NCI-H1092 (cell line): Measurements from ENCODE around the gene MLPH.
"Not testable (repeated sequence)": the region's sequence is repeated elsewhere in the genome, so short reads cannot be mapped to it uniquely, and the experiment has no call there.

ENCODE experiments used
- DNase-seq: peaks from one replicate; lab custom pipeline; 2025; lab: John Stamatoyannopoulos, UW

The MLPH gene

DNA sequence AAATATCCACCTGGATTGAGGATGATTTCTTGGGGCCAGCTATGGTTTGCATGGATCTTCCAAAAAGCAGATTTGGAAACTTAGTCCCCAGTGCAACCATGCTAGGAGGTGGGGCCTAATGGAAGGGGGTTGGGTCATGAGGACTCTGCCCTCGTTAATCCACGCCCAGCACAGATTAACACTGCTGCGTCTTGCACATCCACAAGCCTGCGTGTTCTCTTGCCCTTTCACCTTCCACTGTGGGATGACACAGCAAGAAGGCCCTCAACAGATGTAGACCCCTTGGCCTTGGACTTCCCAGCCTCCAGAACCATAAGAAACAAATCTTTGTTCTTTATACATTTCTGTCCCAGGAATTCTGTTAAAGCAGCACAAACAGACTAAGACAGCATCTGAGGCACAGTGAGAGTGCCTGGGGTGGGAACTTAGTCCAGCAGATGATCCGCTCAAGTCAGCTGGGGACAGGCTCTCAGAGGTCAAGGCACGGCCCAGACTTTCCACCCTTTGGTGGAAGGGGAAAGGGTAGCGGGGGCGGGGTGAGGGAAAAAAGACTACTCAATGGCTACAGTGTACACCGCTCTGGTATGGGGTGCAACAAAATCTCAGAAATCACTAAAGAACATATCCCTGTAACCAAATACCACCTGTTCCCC is 101.1 kb downstream of the MLPH start:
- no peak for DNase-seq

DNA sequence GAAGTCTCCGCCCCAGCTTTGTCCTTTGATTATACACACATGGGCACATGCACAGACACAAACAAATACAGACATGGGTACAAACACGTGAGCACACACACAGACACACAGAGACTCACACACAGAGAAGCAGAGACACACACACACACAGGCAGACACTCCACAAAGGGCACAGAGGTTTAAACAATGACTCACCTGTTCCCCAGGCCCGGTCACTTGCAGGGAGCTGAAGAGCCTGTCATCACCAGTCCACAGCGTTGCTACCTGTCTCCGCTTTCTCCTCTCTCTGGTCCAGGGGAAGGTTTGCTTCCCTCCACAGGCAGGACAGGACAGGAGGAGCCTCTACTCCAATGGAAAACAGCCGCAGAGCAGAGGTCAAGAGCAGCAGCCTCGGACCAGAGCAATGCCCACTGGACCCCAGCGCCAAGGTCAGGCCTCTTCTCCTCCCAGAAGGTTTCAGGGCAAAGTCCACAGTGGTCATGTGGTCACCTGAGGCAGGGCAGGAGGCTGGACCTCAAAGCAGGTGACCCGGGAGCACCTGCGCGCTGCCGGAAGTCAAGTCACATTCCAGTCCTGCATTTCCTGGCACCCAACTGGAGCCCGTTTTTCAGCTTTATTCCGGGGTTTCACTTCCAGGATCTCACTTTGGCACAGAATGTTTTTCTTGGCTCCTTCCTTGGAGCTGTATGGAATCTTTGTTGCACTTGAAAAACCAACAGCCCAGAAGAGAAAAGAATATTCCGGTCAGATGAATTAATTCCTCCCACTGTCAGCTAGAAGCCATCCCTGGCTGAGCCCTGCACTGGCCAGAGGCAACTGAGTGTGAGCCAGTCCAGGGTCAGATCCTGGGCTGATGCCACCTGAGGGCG is 103.5 kb downstream of the MLPH start, which contains the start of gene RAB17:
RAB17 (minus strand) TSS at position 463 of the 869 bp plus-strand sequence. CDS start 4,580 bp downstream, outside the sequence.
- no peak for DNase-seq

DNA sequence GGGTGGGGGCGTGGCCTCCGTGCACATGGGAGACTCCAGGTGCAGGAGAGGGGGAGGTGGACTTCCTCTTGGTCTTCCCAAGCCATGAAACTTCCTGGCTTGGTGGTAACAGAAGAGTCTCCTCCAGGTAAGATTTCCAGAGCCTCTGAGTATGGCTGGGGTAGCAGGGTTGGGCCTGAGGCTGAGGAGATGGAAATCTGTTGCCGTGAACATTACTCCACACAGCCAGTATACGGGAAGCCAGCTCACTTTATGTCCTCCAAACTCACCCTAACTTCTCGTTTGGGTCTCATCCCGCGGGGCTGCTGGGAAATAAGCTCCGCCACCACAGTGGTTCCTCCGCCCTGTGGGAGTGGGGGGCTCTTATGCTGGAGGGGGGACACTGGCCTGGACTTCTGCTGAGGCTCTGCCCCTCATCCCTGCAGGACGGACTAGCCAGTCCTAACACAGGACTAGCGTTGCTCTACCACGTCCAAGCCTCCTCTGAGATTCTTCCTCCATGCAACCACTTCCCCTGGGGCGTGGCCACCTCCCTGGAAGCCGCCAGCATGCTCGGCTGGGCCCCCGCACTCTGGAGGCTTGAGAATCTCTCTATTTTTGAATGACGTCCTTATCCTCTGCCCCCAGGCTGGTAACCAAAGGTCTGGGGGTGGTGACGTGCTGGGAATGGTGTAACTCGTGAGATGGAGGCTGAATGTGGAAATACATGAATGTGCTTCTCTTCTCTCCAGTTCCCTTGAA is 104.3 kb downstream of the MLPH start:
- no peak for DNase-seq

DNA sequence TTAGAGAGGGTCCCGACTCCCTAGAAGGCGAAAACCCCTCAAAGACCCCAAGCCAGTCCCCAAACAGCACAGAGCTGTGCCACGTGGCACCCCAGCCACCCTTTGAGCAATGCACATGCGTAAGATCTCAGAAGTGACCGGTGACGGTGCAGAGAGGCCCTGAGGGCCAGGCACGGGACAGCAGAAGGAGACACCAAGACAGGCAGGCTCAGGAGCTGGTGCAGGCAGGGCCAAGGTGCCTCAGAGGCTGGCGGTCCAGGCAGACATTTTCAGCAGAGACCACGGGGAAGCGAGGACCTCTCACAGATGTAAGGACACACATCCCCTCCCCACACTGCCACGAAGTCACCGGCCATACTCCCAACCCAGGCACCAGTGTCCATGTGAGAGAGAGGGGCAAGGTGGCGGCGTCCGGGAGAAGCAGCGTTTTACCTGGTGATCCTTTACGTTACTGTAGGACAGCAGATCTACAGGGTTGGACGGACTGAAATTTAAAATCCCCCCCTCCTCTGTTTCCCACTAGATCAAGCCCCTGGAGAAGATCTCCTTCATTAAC is 105.5 kb downstream of the MLPH start:
- no peak for DNase-seq

DNA sequence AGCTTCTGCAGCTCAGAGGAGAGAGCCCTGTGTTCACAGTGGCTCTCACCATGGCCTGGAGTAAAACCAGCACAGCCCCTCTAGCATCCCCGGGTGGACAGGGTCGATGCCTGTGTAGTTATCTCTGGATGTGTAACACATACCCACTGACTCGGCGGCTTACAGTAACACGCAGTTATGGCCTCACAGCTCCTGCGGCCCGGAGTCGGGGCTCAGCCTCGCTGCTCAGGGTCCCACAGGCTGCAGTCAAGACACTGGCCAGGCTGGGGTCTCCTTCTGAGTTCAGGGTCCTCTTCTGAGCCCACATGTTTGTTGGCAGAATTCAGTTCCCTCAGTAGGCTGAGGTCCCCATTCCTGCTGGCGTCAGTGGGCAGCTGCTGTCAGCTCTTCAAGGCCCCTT is 106.0 kb downstream of the MLPH start:
- no peak for DNase-seq

DNA sequence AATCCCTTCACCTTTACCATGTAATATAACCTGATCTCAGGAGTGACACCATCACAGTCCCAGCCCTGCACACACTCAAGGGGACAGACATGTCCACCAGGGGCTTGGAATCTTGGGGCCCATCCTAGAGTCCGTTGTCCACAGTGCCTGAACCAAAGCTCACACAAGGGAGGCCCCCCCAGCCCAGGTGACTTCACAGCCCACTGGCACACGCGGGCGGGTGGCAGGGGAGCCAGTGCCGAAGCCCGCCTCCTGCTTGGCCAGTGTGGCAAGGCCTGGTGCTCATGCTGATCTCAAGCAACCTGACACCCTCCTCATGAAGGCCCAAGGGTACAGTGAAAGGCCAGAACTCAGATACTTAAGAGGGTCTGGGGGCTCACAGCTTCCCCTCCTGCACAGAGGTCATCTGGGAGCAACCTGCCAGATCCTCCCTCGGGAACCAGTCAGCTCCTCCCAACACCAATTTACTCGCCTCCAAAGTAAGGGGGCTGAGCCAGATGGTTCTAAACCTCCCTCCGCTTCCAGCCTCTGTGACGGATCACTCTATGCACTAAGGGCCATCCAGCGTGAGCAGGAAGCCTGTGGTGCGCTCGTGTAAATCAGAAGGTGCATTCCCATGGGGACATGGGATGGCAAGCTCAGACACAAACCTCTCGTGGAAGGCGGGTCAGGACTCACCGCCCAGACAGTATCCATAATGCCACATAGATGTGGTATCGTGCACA is 106.7 kb downstream of the MLPH start:
- no peak for DNase-seq

DNA sequence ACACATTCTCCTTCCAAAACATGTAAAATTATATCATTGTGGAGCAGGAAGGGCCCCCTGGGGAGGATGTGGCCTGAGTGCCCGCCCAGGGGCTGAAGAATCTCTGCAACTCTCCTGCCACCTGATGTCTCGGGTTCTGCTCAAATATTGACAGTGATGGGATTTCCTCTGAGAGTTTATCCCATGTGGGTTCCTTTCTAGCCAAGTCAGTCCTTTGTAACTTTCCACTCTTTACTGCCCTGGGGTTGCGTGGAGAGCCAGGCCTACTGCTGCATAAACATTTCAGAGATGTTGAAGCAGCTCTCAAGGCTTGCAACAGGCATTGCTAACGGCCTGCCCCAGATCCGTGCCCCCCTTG is 107.4 kb downstream of the MLPH start:
- DNase-seq, result no peak

DNA sequence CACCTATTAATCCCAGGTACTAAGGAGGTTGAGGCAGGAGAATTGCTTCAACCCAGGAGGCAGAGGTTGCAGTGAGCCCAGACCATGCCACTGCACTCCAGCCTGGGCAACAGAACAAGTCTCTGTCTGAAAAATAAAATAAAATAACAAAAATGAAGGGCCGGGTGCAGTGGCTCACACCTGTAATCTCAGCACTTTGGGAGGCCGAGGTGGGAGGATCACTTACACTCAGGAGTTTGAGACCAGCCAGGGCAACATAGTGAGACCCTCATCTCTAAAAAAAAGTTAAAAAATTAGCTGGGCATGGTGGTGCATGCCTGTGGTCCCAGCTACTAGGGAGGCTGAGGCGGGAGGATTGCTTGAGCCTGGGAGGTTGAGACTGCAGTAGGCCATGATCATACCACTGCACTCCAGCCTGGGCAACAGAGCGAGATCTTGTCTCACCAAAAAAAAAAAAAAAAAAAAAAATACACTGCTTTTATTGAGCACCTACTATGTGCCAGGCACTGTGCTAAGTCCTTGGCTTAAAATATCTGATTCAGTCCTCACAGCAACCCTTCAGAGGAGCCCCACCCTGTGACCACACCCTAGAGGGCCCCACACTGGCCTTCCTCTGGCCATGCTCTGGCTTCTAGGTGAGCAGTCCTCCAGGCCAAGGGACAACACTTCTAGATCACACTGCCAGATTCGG is 108.9 kb downstream of the MLPH start:
- DNase-seq, result not testable (repeated sequence)

DNA sequence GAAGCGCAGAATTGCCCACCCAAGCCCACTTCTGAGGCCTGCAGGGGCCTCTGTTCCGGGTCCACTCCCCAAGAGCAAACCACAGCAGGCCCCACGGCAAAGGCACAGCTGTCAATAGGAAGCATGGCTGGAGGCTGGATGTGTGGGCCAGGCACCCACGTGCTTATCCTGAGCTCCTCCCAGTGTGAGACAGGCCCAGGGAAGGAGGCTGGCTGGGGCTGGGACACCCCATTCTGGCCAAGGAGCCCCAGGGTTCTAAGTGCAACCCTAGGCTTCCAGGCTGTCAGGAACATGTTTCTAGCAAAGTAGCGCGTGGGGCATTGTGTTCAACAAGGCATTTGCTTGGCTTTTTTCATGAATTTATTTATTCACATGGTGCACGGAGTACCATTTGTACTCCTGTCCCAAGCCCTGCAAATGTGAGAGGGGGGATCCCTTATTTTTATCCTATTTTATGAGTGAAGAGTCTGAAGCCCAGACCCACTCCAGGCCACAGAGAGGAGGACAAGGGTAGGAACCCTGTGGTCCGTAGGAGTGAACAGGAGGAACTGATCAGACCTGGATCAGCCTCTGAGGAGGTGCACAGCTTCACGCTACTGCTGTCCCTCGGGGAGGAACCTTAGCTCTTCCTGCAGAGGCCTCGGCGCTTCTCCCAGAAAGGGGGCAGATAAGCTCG is 109.6 kb downstream of the MLPH start:
- no peak for DNase-seq

DNA sequence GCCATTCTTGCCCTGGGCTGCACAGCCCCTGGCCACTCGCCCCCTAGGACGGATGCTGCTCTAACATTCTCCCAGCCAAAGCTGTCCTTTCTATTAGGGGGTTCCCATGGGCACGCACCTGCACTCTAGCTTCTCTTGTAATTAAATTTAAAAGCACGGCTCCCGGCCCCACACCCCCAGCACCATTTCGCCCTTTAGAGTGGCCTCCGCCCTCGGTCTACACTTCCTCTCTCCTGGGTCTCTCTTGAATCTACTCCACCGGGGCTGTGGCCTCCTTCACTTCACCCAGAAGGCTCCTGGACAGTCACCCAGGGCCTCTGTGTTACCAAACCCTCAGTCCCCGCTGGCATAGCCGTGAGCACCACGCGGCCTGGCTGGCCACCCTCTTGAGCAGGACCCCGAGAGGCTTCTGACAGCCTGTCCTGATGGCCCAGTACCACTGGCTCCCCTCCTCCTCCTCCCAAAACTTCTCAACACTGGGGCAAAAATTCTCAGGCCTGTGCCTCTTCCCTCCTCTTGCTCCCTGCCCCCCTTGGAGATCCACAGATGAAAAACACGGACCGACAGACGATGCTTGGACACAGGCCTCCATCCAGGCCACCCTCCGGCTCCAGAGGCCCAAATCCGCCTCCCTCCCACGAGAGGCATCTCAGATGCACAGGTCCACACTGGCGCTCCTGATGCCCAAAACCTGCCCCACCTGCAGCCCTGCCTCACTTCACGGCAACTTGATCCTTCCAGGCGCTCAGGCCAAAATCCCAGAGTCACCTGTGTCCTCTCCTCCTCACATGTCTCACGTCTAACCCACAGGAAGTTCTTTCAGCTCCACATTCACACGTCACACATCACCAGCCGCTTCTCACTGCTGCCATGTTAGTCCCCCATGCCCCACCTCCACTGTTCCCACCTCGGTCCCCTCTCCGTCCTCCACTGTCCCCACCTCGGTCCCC is 110.4 kb downstream of the MLPH start:
- DNase-seq, result no peak

DNA sequence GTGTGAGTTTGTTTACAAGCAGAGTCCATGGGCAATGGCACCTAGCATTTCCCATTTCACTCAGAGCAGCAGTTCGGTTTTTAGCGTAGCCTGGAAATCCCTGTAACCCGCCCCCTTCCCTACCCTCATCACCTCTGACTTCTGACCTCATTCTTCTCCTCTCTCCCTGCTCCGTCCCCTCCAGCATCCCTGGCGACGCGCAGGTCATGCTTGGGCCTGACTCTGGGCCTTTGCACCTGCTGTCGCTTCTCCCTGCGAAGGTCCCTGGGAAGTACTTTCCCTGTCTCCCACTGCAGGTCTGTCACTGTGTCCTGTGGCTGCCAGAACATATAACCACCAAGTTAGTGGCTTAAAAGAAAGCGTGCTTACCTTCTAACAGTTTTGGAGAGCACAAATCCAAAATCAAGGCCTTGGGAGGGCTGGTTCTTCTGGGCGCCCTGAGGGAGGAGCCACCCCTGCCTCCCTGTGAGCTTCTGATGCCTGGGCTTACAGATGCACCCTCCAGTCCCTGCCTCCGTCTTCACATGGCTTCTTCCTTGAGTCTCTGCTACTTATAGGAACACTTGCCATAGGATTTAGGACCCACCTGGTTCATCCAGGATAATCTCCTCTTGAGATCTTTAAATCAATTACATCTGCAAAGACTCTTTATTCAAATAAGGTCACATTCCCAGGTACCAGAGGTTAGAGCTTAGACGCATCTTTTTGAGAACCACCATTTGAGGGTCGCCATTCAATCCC is 111.6 kb downstream of the MLPH start:
- DNase-seq, result no peak

DNA sequence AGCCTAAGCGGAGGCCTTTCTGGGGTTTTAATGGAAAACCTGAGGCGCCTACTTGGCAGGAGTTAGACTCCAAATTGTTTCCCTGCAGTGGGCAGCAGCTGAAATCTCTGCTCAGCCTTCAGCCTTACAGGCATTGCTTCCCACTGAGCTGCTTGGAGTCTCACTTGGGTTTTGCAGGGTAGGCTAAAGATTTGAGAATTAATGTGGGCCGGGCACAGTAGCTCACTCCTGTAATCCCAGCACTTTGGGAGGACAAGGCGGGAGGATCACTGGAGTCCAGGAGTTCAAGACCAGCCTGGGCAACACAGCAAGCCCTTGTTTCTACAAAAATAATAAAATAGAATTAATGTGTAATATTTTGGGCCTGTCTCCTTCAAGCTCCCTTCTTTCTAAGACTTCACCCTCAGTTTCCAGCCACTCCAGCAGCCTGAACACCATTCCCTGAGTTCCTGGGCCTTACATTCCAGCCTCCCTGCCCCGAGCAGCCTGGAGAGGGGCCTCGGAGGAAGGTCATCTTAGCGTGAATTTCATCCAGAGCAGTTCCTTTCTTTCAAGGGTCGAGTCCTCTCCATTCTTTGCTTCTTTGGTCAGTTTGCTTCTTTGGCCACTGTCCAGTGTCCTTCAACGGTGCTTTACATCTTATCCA is 112.5 kb downstream of the MLPH start:
- no peak for DNase-seq

DNA sequence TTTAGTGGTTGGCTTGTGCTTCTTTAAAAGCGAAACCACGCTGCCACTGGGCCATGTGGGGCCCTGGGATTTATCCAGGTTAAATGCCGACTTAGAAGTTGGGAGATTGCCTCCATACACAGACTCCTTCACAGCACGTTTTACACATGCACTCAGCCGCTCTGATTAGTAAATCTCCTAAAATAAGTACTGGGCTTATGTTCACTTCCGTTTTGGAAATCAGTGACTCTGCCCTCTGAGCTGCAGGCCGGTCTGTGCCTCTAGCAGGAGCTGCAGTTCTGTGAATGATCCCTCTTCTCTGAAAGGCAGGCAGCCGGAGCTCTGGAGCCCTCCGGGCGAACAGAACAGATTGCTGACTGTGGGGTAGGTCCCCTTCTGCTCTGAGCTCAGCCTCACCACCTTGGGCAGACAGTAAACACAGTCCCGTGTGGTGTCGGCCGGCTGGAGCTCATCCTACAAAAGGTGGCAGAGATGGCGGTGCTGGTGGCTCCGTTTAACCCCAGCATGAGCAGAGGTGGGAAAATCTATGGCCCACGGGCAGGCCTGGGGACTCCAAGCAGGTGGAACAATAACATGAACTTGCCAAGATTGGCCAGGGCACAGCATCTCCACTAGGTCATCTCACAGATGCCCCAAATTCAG is 113.3 kb downstream of the MLPH start:
- no peak for DNase-seq

DNA sequence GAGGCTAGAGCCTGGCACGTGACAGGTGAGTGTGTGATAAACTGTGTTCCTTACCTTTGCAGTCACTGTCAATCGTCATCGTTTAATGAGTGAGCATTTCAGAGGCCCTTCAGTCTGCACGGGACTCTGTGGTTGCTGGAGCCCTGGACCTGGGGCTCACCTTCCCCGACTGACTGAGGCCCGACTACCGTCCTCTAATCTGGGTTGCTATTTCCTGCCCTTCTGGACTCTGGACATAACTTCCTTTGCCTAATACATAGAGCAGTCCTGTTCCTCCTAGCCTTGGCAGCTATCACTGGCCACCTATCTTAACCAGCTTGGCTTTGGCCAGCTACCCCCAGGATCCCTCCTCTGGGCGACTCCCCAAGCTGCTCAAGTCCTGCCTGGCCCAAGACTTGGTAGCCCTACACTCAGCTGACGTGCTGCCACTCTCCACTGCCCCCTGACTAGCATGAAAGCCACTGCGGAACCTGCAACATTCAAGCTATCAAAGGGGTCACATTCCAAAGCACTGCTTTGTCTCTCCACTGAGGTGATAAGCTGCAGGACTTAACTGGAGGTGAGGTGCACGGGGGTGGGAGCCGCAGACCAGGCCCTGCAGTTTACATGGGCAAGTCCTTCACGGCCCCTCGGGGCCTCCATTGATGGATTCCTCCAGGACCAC is 114.5 kb downstream of the MLPH start:
- DNase-seq, result no peak

DNA sequence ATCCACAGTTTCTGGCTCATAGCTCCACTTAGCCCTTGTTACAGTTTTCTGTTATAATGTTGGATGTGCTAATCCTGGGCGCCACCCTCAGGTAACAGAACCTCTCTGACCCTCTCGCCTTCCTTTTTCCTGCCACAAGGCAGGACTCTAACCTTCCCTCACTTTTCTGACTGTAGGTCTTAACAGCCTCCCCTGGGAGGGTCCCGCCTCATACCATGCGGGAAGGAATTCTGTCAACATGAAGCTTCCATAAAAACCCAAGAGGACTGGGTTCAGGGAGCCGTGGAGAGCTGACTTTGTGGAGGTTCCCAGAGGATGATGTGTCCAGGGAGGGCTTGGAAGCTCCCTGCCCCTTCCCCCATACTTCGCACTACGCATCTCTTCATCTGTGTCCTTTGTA is 115.4 kb downstream of the MLPH start:
- no peak for DNase-seq

DNA sequence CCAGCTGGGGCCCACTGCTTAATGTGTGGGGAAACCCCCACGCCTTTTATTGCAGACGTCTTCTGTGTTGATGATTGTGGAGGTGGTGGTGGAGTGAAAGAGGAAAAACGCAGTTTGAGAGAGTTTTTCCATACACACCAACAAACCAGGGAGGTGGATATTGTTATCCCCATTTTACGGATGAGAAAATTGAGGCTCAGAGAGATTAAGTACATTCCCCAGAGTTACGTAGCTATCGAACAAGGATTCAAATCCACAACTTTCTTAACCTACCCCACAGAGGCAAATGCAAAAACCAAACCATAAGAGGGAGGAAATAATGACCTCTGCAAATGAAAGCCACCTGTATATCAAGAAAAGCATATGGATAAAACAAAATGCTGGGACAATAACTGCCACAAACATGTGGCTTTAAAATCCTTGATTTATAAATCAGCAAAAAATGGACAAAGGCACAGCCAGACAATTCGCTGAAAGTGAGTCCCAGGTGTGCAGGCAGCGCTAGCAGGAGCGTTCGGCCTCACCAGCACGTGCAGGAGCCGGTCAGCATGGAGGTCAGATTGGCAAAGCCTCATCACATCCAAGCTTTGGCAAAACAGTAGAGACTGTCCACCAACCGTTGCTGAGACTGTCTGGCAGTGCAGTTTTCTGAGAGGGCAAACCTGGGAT is 116.1 kb downstream of the MLPH start:
- DNase-seq, result no peak
